Liver (tissue), 9 donors: ENCODE data around the gene PI4K2A. TPM values are rescaled to one million over a fixed set of nuclear protein-coding genes. Genes with fewer than 3 reads are reported as not detected.
A peak's percentile ranks its signal among the peaks of the same experiment; 100 is the strongest.
"Not testable (repeated sequence)": the region's sequence is repeated elsewhere in the genome, so short reads cannot be mapped to it uniquely, and the experiment has no call there.

Experiments used
- DNase-seq: peaks from one replicate; pipeline ENCODE4 v3.0.0-alpha.2; 2017; ENCODE audit warnings: low spot score
- H3K27ac ChIP-seq, 2 donors: one replicate each; pipeline ENCODE4 v1.7.0; 2013; ENCODE audit warnings: inconsistent platforms in 2 of 2, low read length in 2 of 2, control low read depth in 1 of 2, low read depth in 1 of 2, mild to moderate bottlenecking in 1 of 2
- H3K27me3 ChIP-seq, 4 donors: one replicate each; pipeline versions ENCODE4 v1.6.1 to v1.7.0; 2013; ENCODE audit warnings: low read length in 3 of 4, inconsistent platforms in 1 of 4, mild to moderate bottlenecking in 1 of 4, moderate library complexity in 1 of 4; ENCODE audit not compliant: control insufficient read depth in 4 of 4, insufficient read depth in 4 of 4
- H3K36me3 ChIP-seq, 4 donors: one replicate each; pipeline versions ENCODE4 v1.6.1 to v1.7.0; 2013; ENCODE audit warnings: low read length in 3 of 4, mild to moderate bottlenecking in 3 of 4, low read depth in 1 of 4, moderate library complexity in 1 of 4; ENCODE audit not compliant: control insufficient read depth in 4 of 4, insufficient read depth in 3 of 4
- H3K4me1 ChIP-seq, 4 donors: one replicate each; pipeline versions ENCODE4 v1.6.1 to v1.7.0; 2013; ENCODE audit warnings: low read length in 3 of 4, mild to moderate bottlenecking in 3 of 4, moderate library complexity in 1 of 4; ENCODE audit not compliant: control insufficient read depth in 4 of 4, insufficient read depth in 4 of 4
- H3K4me3 ChIP-seq, 3 donors: one replicate each; pipeline versions ENCODE4 v1.6.1 to v1.7.0; 2013; ENCODE audit warnings: low read length in 3 of 3, control low read depth in 1 of 3, low read depth in 1 of 3, mild to moderate bottlenecking in 1 of 3
- H3K9ac ChIP-seq, 2 donors: one replicate each; pipeline ENCODE4 v1.7.0; 2013; ENCODE audit warnings: low read length in 2 of 2, mild to moderate bottlenecking in 2 of 2, moderate library complexity in 2 of 2, control low read depth in 1 of 2, low read depth in 1 of 2
- H3K9me3 ChIP-seq, 4 donors: one replicate each; pipeline versions ENCODE4 v1.6.1 to v1.7.0; 2013; ENCODE audit warnings: low read length in 3 of 4; ENCODE audit not compliant: control insufficient read depth in 4 of 4
- EGR1 ChIP-seq, 2 donors: IDR thresholded peaks; 2 replicates each; pipeline ENCODE4 v1.6.1; 2016 to 2018; ENCODE audit warnings: antibody characterized with exemption in 2 of 2, low read depth in 2 of 2
- GABPA ChIP-seq, 2 donors: IDR thresholded peaks in 1 of 2; conservative IDR thresholded peaks in 1 of 2; 2 replicates each; pipeline ENCODE4 v1.6.1; 2016; ENCODE audit warnings: antibody characterized with exemption in 2 of 2, mild to moderate bottlenecking in 1 of 2, moderate library complexity in 1 of 2
- HNF4A ChIP-seq, 2 donors: conservative IDR thresholded peaks; 2 replicates each; pipeline ENCODE4 v1.6.1; 2016; ENCODE audit warnings: antibody characterized with exemption in 2 of 2, mild to moderate bottlenecking in 2 of 2
- HNF4G ChIP-seq: IDR thresholded peaks from 2 replicates; pipeline ENCODE4 v1.6.1; 2016; ENCODE audit warnings: antibody characterized with exemption
- MAX ChIP-seq: IDR thresholded peaks from 2 replicates; pipeline ENCODE4 v1.6.1; 2016; ENCODE audit warnings: antibody characterized with exemption
- RAD21 ChIP-seq, 2 donors: IDR thresholded peaks; 2 replicates each; pipeline ENCODE4 v1.6.1; 2016; ENCODE audit warnings: antibody characterized with exemption in 2 of 2, mild to moderate bottlenecking in 2 of 2
- RXRA ChIP-seq, 2 donors: IDR thresholded peaks; 2 replicates each; pipeline ENCODE4 v1.6.1; 2017 to 2018; ENCODE audit warnings: antibody characterized with exemption in 2 of 2, mild to moderate bottlenecking in 1 of 2
- TAF1 ChIP-seq: conservative IDR thresholded peaks from 2 replicates; pipeline ENCODE4 v1.6.1; 2016; ENCODE audit warnings: antibody characterized with exemption, mild to moderate bottlenecking
- YY1 ChIP-seq: IDR thresholded peaks from 2 replicates; pipeline ENCODE4 v1.6.1; 2016; ENCODE audit warnings: antibody characterized with exemption, mild to moderate bottlenecking
- ZBTB33 ChIP-seq: IDR thresholded peaks from 2 replicates; pipeline ENCODE4 v1.6.1; 2016; ENCODE audit warnings: antibody characterized with exemption
- WGBS: extraction: QIAGEN DNeasy Blood & Tissue Kit; methylation state at CpG from one replicate; pipeline ENCODE4 v1.1.7; 2013; 5-methylcytosine and 5-hydroxymethylcytosine counted together
- polyA plus RNA-seq, 2 donors: library from polyadenylated mRNA; stranded (reverse) in 1 of 2; unstranded in 1 of 2; fragments of 200-250 nt in 1 of 2; fragments of >200 nt in 1 of 2; fragmentation: Nextera tagmentation in 1 of 2; extraction: Ambion mirVana in 1 of 2; gene quantifications; one replicate each; pipeline versions ENCODE4 v1.2.1 to v1.2.3, GENCODE V29; 2013 to 2015
- total RNA-seq, 2 donors: library from RNA; depleted of rRNA; stranded (reverse); fragments of >200 nt; gene quantifications; one replicate each; pipeline ENCODE4 v1.2.3, GENCODE V29; 2014
- TF ChIP-seq, protein P1 (sequence below): fragments of 150-350 bp; IDR thresholded peaks from 2 replicates; pipeline ENCODE4 v1.5.1; 2017; ENCODE audit warnings: improper control_type of control experiment, low read depth, low read length; ENCODE audit not compliant: missing input control
- TF ChIP-seq, protein P2 (sequence below): IDR thresholded peaks from 2 replicates; pipeline ENCODE4 v1.6.1; 2016; ENCODE audit warnings: antibody characterized with exemption, mild to moderate bottlenecking
- TF ChIP-seq, protein P3 (sequence below): IDR thresholded peaks from 2 replicates; pipeline ENCODE4 v1.6.1; 2016; ENCODE audit warnings: antibody characterized with exemption
- donor health status: healthy.
- donor health status: healthy.
- donor health status: healthy.
- donor health status: healthy.
- donor health status: healthy.

The PI4K2A gene
- total and polyA plus RNA-seq, 4 donors: 4.4 to 17.6 (median 11.2) TPM

GRCh38 chr10:97633921-97634320 lies 6.5 kb upstream of the PI4K2A start:
- no peaks in the 10 kb centered on the region for H3K27me3 ChIP-seq
- no peak overlapping the region for H3K9ac ChIP-seq
- peaks cover 1 to 8% (median 6%) of the 10 kb centered on the region in 4 donors for H3K4me1 ChIP-seq
- no peak for DNase-seq
- H3K9me3 ChIP-seq: no peaks in the 10 kb centered on the region
- no peaks in the 10 kb centered on the region for H3K36me3 ChIP-seq
- peak overlapping the region; percentile 44 to 90 (median 76) for H3K4me3 ChIP-seq
- TF ChIP-seq, protein P1, sequence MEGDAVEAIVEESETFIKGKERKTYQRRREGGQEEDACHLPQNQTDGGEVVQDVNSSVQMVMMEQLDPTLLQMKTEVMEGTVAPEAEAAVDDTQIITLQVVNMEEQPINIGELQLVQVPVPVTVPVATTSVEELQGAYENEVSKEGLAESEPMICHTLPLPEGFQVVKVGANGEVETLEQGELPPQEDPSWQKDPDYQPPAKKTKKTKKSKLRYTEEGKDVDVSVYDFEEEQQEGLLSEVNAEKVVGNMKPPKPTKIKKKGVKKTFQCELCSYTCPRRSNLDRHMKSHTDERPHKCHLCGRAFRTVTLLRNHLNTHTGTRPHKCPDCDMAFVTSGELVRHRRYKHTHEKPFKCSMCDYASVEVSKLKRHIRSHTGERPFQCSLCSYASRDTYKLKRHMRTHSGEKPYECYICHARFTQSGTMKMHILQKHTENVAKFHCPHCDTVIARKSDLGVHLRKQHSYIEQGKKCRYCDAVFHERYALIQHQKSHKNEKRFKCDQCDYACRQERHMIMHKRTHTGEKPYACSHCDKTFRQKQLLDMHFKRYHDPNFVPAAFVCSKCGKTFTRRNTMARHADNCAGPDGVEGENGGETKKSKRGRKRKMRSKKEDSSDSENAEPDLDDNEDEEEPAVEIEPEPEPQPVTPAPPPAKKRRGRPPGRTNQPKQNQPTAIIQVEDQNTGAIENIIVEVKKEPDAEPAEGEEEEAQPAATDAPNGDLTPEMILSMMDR: peak; percentile 7
- TF ChIP-seq, protein P2, sequence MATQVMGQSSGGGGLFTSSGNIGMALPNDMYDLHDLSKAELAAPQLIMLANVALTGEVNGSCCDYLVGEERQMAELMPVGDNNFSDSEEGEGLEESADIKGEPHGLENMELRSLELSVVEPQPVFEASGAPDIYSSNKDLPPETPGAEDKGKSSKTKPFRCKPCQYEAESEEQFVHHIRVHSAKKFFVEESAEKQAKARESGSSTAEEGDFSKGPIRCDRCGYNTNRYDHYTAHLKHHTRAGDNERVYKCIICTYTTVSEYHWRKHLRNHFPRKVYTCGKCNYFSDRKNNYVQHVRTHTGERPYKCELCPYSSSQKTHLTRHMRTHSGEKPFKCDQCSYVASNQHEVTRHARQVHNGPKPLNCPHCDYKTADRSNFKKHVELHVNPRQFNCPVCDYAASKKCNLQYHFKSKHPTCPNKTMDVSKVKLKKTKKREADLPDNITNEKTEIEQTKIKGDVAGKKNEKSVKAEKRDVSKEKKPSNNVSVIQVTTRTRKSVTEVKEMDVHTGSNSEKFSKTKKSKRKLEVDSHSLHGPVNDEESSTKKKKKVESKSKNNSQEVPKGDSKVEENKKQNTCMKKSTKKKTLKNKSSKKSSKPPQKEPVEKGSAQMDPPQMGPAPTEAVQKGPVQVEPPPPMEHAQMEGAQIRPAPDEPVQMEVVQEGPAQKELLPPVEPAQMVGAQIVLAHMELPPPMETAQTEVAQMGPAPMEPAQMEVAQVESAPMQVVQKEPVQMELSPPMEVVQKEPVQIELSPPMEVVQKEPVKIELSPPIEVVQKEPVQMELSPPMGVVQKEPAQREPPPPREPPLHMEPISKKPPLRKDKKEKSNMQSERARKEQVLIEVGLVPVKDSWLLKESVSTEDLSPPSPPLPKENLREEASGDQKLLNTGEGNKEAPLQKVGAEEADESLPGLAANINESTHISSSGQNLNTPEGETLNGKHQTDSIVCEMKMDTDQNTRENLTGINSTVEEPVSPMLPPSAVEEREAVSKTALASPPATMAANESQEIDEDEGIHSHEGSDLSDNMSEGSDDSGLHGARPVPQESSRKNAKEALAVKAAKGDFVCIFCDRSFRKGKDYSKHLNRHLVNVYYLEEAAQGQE: no peak
- no peak for TF ChIP-seq EGR1 (IDR thresholded peaks at IDR 0.05; ENCODE audit: low read depth in 2 of 2)
- TF ChIP-seq RAD21 (IDR thresholded peaks at IDR 0.05): no peak
- no peak for TF ChIP-seq YY1
- 82% methylated on average over 8 of the region's 8 CpGs for WGBS
- no peak overlapping the region for H3K27ac ChIP-seq

DNA sequence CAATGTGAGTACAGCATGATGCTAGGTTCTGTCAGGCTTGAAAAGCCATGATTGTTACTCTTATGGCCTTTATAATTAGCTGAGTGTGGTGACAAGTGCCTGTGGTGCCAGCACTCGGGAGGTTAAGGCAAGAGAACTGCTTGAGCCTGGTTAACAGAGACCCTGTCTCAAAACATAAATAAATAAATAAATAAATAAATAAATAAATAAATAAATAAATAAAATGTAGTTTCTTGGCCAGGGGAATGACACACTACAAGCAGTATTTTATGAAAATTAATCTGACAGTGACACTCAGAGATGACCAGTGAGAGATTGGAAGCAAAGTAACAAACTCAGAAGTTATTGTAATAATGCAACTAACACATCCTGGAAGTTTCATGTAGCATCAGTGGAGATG lies 4.9 kb upstream of the PI4K2A start:
- Histone ChIP-seq H3K27me3 (no peaks in the 10 kb centered on the region), H3K4me1 (peaks cover 1 to 8% (median 6%) of the 10 kb centered on the region in 4 donors), H3K27ac (no peak overlapping the region), H3K9ac (no peak overlapping the region), H3K9me3 (no peaks in the 10 kb centered on the region), H3K4me3 (no peak overlapping the region), H3K36me3 (no peaks in the 10 kb centered on the region)
- TF ChIP-seq RXRA (IDR thresholded peaks at IDR 0.05) (no peak), ZBTB33 (no peak), GABPA (IDR thresholded peaks at IDR 0.05 in 1 of 2, conservative IDR thresholded peaks at IDR 0.05 in 1 of 2) (no peak), HNF4G (no peak), HNF4A (conservative IDR thresholded peaks at IDR 0.05) (no peak), RAD21 (IDR thresholded peaks at IDR 0.05) (no peak), EGR1 (IDR thresholded peaks at IDR 0.05; ENCODE audit: low read depth in 2 of 2) (no peak), MAX (no peak), TAF1 (no peak)
- TF ChIP-seq, protein P2: no peak
- TF ChIP-seq, protein P3, sequence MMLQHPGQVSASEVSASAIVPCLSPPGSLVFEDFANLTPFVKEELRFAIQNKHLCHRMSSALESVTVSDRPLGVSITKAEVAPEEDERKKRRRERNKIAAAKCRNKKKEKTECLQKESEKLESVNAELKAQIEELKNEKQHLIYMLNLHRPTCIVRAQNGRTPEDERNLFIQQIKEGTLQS: no peak
- WGBS: 90% methylated on average over 1 of the region's 1 CpG
- no peak for DNase-seq

- H3K4me3 ChIP-seq, H3K9me3 ChIP-seq, H3K27me3 ChIP-seq, DNase-seq, H3K9ac ChIP-seq, H3K27ac ChIP-seq, H3K36me3 ChIP-seq: not testable (repeated sequence)
- peaks cover 5 to 12% (median 8%) of the 10 kb centered on the region in 4 donors for H3K4me1 ChIP-seq
- whole genome bisulfite sequencing: 90% methylated on average over 3 of the region's 3 CpGs
Measured at GRCh38 chr10:97639090-97639489, 1.4 kb upstream of the PI4K2A start.
